TTC549 (cell line): Measurements from ENCODE around the gene PBXIP1.

ENCODE experiments used
- FAIRE-seq: peaks from 2 replicates; lab custom pipeline; 2012; peaks lifted over from hg19 to GRCh38; lab: Jason Lieb, UNC

The PBXIP1 gene

GRCh38 chr1:154955039-154955717 is 721 bp downstream of the PBXIP1 start:
- FAIRE-seq: no peak

DNA sequence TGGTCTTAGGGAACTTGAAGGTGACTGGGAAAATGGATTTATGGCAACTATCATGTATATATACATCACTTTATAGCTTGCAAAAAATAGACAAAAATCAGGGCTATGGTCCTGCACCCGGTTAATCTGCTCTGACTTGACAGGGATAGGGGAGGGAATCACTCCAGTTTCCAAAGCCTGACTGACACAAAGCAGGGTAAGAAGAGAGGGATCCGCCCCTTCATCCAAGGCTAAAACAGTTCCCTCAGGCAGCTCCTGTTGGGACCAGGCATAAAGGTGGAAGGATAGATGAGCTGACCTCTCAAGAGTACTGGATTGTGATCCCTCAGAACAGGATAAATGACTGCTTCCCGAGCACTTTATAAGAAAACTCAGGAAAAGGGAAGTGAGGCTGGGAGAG is 1.4 kb downstream of the PBXIP1 start:
- FAIRE-seq: no peak

GRCh38 chr1:154953611-154954038 is 2.3 kb downstream of the PBXIP1 start:
- FAIRE-seq: no peak

GRCh38 chr1:154952664-154953063 is 3.2 kb downstream of the PBXIP1 start:
- FAIRE-seq: no peak

DNA sequence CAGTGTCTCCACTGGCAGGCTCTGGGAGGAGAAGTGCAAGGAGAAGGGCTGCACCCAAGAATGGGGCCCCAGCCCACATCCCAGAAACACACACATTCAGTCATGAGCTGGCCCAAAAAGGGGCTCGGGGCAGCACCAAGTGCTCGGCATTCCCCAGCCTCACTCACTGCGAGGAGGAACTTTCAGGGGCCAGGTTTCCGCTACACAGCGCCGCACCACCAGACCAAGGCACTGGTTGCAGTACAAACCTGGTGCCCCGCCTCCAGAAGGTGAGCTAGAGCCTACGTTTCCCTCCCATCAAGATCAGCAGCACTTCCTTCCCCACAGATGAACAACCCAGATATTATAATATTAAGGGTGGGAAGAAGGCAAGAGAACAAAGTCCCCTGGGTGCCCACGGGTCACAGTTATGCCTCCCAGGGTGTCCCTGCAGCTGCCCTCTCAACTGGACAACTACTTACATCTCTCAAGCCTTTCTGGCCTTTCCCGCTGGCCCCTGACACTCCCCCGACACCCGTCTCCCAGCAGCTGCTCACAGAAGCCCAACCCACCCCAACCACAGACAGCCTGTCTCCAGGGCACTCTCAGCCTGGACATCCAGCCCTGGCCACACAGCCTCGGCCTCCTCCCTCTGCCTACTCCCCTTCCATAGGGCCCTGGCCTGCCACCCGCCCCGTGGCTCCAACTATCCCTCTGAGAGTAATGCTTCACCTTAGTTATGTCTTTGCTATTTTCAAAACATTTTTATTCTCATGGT is 3.8 kb downstream of the PBXIP1 start:
- no peak for FAIRE-seq

- no peak for FAIRE-seq
These were observed 7.8 kb downstream of the PBXIP1 start for GRCh38 chr1:154948079-154948478.

GRCh38 chr1:154945962-154946850 is 9.7 kb downstream of the PBXIP1 start:
- no peak for FAIRE-seq

GRCh38 chr1:154945160-154945961 is 10.5 kb downstream of the PBXIP1 start:
- FAIRE-seq: no peak

DNA sequence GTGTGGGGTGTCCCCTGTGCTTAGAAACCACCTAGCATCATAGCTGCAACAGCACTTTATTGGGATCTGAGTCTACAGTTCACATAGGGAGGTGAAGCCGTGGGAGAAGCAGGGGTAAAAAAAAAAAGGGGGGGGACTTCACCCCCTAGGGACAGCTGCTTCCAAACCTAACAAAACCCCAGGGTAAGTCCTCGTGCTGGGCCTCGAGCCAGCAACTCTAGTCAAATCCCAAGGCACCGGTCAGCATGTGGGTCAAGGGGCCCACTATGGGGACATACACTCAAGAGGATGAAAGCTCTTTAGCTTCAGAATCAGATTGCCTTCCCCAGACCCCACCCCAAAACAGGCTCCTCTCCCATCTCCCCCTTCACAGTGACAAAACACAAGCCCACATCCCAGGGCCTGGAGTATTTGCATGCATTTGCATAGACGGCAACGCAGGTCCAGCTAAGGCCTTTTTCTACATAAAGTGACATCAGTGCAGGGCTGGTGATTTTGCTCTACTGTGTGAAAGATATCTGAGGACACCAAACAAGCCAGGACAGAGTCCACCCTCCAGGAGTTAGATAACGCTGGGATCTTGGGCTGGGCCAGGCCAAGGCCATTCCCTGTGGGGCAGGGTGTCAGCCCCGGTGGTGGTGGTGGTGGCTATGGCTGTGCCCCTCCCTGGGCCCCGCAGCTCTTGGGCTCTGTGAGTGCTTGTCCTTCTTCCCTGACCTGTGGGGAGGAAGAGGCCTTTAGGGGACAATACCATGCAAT is 11.3 kb downstream of the PBXIP1 start:
- FAIRE-seq: no peak

DNA sequence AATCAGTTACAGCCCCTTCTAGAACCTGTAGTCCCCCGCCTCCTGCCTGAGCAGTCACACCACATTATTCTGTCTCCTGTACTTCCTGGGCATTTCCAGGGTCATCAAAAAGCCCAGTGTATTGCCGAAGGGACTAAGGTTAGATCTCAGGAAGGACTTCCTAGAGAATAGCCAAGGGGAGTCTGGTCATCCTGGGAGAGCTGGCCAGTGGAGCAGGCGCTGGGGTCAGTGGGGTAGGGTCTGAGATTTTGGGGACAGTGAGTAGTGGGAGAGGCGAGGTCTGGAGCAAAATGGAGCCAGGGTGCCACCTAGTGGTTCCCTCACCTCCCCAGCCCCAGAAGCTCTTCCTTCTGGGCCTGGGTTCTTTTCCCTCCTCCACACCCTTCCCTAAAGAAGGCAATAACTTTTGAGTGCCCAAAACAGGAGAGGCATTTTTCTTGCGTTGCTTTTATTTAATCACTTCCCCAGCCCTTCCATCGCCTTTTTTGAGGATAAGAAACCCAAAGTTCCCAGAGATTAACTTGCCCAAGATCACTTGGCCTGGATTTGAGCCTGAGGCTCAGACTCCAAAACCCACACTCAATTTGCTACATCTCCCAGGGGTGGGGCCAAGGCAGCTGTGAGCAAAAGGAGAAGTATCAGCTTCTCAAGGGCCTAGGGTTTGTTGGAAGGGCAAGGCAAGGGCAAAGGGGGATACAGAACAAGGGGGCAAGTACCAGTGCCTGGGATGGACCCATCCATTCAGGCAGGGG is 12.1 kb downstream of the PBXIP1 start:
- FAIRE-seq: peak; percentile 28

- FAIRE-seq: no peak
These were observed 14.4 kb downstream of the PBXIP1 start for GRCh38 chr1:154941333-154942013.

GRCh38 chr1:154940651-154941194 is 15.2 kb downstream of the PBXIP1 start:
- no peak for FAIRE-seq

GRCh38 chr1:154940213-154940560 is 15.7 kb downstream of the PBXIP1 start:
- no peak for FAIRE-seq

- no peak for FAIRE-seq
These were observed 17.1 kb downstream of the PBXIP1 start for GRCh38 chr1:154938604-154939399.

- no peak for FAIRE-seq
These were observed 17.9 kb downstream of the PBXIP1 start for GRCh38 chr1:154937988-154938386.

GRCh38 chr1:154937085-154937987 is 18.6 kb downstream of the PBXIP1 start:
- FAIRE-seq: peak; percentile 79

GRCh38 chr1:154936555-154937084 is 19.3 kb downstream of the PBXIP1 start, which contains the start of gene PMVK:
PMVK (minus strand) TSS chr1:154936719; CDS start chr1:154936685, 34 bp downstream.
- no peak for FAIRE-seq
